Left kidney (tissue), 2 donors: ENCODE results near the gene NELFB. TPM values are rescaled to one million over a fixed set of nuclear protein-coding genes. Genes with fewer than 3 reads are reported as not detected.
"Not testable (repeated sequence)": the region's sequence is repeated elsewhere in the genome, so short reads cannot be mapped to it uniquely, and the experiment has no call there.

Experiments used
- DNase-seq: peaks from one replicate; pipeline ENCODE4 v3.0.0-alpha.2; 2013
- polyA plus RNA-seq: library from polyadenylated mRNA; unstranded; fragments of 120-200 nt; gene quantifications from one replicate; pipeline ENCODE4 v1.2.1, GENCODE V29; 2013; ENCODE audit not compliant: insufficient read length

Gene NELFB
- polyA plus RNA-seq, 1 donor = 48.0 TPM

- no peak for DNase-seq
Observed at GRCh38 chr9:137244486-137245449, 10.4 kb upstream of the NELFB start.

DNA sequence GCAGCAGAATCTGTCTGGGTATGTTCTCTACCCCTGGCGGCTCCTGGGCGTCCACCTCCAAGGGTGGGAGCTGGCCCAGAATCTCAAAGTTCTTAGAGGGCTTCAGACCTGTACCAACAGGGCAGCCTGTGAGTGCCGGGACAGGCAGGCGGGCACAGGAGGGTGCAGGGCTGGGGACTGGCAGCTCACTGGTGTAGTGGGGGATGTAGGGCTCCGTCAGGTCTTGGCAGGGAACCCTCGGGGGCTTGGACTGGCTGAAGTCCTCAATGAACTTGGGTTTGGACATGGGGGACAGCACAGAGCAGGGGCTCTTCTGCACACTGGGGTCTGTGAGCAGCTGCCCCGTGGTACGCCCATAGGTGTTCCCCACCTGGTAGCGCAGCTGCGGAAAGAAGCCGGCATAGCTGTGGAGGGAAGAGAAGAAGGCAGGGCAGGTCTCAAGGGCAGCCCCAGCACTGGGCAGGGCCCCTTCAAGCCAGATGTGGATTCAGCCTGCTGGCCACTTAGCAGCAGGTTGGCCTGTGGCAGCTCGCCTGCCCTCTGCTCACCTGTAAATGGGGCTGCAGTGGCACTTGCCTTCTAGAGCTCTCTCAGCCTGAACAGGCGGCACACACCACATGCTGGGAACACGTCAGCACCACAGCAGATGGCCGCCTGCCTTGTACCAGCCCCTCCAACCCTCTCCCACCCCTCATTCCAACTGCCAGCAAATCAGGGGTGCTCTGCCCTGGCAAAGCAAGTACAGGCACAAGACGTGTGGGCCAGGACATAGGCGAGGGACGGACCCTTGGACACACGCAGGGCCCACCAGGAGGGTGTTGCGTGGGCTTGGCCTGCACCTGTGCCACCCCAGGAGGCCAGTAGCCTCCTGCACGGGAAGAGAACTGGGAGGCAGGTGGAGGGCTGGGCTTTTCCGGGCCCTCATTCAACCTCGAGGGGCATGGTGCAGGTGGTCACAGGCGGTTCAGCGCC, 9.4 kb upstream of the NELFB start:
- no peak for DNase-seq

DNA sequence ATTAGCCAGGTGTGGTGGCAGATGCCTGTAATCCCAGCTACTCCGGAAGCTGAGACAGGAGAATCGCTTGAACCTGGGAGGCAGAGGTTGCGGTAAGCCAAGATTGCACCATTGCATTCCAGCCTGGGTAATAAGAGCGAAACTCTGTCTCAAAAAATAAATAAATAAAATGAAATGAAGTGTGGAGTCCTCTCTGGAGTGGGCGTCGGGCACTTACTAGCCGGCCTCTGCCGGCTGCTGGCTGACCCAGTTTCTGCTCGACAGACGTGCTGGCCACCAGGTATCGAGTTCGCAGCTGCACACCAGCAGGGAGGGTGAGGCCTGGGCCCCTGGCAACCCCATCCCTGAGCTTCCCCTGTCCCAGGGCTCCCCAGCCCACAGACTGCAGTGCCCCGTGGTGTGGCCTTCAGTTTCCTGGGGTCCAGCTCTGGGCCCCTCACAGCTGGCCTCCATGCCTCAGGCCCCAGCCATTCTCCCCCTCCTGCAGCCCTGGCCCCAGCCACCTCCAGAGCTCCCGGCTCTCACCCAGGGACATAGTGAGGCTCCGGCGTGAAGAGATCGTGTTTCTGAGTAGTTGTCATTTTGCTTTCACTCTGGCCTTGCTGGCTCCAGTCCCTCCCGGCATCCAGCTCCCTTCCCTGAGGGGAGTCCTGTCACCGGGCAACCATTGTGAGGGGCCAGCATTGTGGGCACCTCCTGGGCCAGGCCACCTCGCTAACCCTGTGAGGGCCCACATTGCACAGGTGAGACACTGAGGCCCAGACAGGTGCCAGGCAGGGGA, 7.8 kb upstream of the NELFB start:
- no peak for DNase-seq

GRCh38 chr9:137247916-137248175, 7.3 kb upstream of the NELFB start:
- DNase-seq = no peak

GRCh38 chr9:137250329-137251193, 4.6 kb upstream of the NELFB start:
- DNase-seq = no peak

DNA sequence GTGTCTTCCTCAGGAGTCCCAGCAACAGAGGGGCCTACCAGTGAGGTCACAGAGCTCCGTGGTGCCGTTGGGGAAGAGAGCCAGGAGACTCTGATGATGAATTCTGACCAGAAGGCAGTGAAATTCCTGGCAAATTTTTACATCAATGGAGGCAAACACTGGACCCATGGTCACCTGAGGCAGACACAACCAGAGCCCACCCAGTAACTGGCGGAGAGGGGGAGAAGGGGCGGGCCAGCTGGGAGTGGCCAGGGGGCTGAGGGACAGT, 4.0 kb upstream of the NELFB start, which contains the start of gene STPG3:
Gene STPG3 (plus strand): TSS at position 93 of the 268 bp plus-strand sequence. CDS start 1 bp downstream, at position 94.
- no peak for DNase-seq

DNA sequence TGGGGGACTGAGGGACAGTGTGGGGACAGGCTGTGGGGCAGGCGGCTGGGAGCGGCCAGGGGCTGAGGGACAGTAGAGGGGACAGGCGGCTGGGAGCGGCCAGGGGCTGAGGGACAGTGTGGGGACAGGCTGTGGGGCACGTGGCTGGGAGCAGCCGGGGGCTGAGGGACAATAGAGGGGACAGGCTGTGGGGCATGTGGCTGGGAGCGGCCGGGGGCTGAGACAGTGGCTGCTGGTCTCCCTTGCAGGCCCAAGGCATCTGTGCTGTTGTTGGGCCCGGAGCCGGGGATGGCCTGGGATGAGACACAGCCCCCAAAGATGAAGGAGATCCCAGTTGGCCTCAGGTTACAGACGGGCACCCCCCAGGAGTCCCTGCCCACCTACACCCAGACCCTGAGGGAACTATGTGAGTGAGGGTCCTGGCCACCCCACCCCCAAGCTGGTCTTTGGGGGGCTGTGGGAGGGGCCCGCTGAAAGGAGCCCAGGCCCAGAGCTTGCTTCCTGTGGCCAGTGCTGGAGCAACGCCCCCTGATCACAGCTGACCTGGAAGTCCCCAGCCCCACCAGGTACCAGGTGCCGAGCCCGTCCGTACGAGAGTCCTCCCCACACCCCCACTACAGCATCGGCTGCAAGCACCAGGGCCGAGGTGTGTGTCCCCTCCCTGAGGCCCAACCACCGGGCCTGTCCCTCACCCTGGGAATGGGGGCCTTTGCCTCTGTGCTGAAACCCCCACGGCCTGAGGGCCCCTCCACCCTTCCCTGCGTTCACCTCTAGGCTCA, 3.4 kb upstream of the NELFB start:
- no peak for DNase-seq

DNA sequence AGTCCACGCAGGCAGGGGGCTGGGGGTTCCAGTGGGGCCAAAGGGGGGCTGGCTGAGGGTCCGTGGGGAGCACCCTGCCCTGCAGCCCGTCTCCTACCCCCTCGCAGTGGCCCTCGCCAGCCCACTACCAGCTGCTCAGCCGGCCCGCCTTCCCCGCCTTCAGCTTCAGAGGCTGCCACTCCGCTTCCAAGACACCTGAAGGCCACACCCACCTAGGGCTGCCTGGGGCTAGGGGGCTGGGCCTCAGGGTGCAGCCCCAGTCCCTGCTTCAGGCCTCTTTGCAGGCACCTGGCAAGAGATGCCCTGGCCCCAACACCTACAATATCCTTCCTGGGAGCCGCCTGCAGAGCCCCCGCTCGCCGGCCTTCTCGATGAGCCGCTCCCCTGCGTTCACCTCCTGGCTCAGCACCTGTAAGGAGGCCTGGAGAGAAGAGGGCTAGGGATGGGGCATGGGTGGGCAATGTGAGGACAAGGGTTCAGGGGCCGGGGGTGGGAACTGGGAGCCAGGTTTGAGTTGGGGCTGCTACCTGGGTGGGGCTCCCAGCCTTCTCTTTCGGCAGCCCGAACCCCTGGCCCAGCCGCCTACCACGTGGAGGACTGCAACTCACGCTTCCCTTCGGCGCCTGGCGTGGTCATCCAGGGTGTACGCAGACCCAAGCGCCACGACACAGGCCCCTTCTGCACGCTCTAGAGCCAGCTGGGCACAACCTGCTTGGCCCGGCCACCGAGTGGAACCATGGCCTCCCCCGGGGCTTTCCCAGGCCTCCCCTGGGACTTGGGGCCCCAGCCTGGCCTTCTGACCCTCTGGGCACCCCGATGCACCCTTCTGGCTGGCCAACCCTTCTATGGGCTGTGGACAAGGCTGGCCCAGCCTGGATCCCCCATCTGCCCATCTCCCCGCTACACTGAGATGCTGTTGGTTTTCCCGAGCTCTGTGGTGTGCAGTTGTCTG, 2.3 kb upstream of the NELFB start:
- no peak for DNase-seq

- no peak for DNase-seq
Observed at GRCh38 chr9:137253717-137254623, 1.2 kb upstream of the NELFB start.

- DNase-seq = no peak
Observed at GRCh38 chr9:137255448-137256114, 454 bp downstream of the NELFB start.

DNA sequence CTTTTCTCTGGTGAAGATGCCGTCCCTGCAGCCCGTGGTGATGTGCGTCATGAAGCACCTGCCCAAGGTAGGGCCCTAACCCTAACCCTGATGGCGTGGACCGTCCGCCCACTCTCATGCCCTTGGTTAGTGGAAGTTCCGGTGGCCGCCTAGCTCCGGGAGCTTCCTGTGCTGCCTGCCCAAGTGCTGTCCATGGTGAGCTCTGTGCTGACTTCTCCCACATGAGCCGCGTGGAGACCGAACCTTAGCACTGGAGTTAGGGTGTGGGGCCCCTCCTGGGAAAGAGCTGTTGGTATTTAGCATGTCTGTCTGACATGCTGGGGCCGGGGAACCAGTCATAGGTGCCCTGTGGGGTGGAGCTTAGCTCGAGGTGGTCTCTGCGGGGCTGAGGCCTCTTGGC, 1.2 kb downstream of the NELFB start:
- DNase-seq = no peak

GRCh38 chr9:137256856-137257255, 1.7 kb downstream of the NELFB start:
- DNase-seq = no peak

GRCh38 chr9:137262173-137262908, 7.2 kb downstream of the NELFB start:
- not testable (repeated sequence) for DNase-seq

DNA sequence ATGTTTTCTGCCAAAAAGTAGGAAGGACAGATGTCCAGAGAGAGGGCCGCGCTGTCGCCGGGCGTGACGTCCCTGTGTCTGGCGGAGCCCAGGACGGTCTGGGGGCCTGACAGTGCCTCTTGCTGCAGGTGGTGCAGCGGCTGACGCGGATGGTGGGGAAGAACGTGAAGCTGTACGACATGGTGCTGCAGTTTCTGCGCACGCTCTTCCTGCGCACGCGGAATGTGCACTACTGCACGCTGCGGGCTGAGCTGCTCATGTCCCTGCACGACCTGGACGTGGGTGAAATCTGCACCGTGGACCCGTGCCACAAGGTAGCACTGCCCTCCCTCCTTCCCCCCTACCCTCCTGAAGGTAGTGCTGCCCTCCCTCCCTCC, 7.8 kb downstream of the NELFB start:
- no peak for DNase-seq

- no peak for DNase-seq
Observed at GRCh38 chr9:137263506-137263905, 8.4 kb downstream of the NELFB start.

DNA sequence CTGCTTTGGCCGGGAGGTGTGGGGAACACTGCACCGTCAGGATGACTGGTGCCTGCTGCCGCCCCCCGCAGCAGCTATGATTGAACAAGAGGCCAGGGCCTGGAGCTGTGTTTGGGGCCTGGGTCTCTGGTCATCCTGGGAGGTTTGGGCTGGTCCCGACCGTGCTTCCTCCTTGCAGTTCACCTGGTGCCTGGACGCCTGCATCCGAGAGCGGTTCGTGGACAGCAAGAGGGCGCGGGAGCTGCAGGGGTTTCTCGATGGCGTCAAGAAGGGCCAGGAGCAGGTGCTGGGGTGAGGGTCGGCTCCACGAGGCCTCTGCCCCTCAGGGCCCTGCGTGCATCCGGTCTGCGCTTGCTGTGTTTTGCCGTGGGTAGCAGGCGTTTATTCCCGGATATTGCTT, 8.9 kb downstream of the NELFB start:
- no peak for DNase-seq
